ENCODE measurements around the gene GLP1R. TPM values are rescaled to one million over a fixed set of nuclear protein-coding genes. Genes with fewer than 3 reads are reported as not detected.

Gene GLP1R
- total RNA-seq, 1 donor from 2014 or later, result 6.8 TPM

Other genes starting within 250 kb of the GLP1R start
- gene SAYSD1, start 66.4 kb downstream of the GLP1R start, total RNA-seq, result 11.8 TPM
- 0.60 TPM for gene KCNK5, start 180.7 kb downstream of the GLP1R start, total RNA-seq